Smooth muscle cell of the coronary artery (primary cell): ENCODE results near the gene HPGDS. TPM values are rescaled to one million over a fixed set of nuclear protein-coding genes. Genes with fewer than 3 reads are reported as not detected.

Source experiments
- total RNA-seq: library from RNA; depleted of rRNA; stranded (reverse); fragments of >200 nt; gene quantifications from 2 replicates; pipeline ENCODE4 v1.2.3, GENCODE V29; 2014; ENCODE audit warnings: low replicate concordance

HPGDS gene
- not detected in 2 replicates for total RNA-seq

DNA sequence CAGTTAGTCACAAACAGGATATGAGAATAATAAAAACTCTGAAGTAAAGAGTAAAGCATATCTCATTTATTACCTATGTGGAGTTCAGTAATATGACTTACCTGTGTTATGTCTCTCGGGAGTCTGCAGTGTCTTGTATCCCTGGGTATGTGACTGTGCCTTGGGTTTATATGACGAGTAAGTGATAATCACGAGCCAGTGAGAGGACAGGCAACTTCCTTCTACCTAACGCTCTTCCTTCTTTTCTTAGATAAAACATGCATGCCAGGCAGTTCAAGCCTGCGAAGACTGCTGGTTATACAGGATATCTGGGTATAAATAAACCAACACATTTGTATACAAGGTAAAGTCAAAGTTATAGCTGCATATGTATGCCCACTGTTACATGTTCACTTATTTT, at the start of gene HPGDS:
HPGDS (minus strand) TSS at position 143 of the 400 bp plus-strand sequence. CDS start 8,207 bp downstream, outside the sequence.

Other genes with a start within 250 kb of the HPGDS start
- gene SMARCAD1, start 135.0 kb downstream of the HPGDS start, total RNA-seq: 14.5 and 22.5 TPM in 2 replicates
- gene PDLIM5, start 109.1 kb upstream of the HPGDS start, total RNA-seq: 22.5 and 144 TPM in 2 replicates